Measurements from ENCODE around the gene NRXN2. TPM values are rescaled to one million over a fixed set of nuclear protein-coding genes. Genes with fewer than 3 reads are reported as not detected.

The NRXN2 gene
- total and polyA plus RNA-seq, 2 donors (not counting 3 experiments of a cell fraction or from before 2014, with no cell fraction given), result not detected

DNA sequence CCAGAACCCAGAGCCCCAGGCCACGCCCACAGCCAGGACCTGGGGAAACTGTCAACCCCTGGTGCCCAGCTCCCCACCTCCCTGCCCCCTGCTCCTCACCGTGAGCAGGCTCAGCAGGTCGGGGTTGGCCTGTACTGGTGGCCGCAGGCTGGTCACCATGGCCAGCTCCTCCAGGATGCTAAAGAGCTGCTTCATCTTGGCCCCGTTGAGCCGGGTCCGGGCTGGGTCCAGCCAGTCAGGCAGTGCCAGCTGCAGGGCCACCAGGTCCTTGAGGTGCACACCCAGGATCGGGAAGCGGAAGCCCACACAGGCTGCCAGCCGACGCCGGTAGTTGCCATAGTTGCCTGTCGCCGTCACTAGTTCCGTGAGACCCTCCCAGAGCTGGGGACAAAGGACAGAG, 13.7 kb upstream of the NRXN2 start:
- Histone ChIP-seq H3K4me1 (ENCODE audit: control insufficient read depth, extremely low read depth, insufficient read depth, low read length) (no peaks in the 10 kb centered on the region), H3K4me2 (ENCODE audit: insufficient read depth, low read length) (no peak overlapping the region), H3K36me3 (ENCODE audit: control insufficient read depth in 2 of 2, extremely low read depth in 1 of 2, insufficient read depth in 2 of 2, low read length in 2 of 2) (no peaks in the 10 kb centered on the region), H3K9me1 (replicated peaks; ENCODE audit: control insufficient read depth, extremely low read depth, insufficient read depth, low read length) (no peaks in the 10 kb centered on the region), H3K27me3 (ENCODE audit: control insufficient read depth in 2 of 2, insufficient read depth in 2 of 2, low read length in 2 of 2) (peaks cover under 1 to 7% of the 10 kb centered on the region in 2 experiments), H3K9me3 (replicated peaks; ENCODE audit: control insufficient read depth, insufficient read depth, low read length) (no peaks in the 10 kb centered on the region), H3K4me3 (replicated peaks in 1 of 3; ENCODE audit: insufficient read depth in 1 of 3, low read depth in 1 of 3, low read length in 3 of 3) (no peak overlapping the region), H3K27ac (ENCODE audit: insufficient read depth, low read depth, low read length) (no peak overlapping the region), H3K79me2 (ENCODE audit: control insufficient read depth, insufficient read depth, low read length) (no peaks in the 10 kb centered on the region), H2AFZ (ENCODE audit: low read depth, low read length) (no peak overlapping the region), H4K20me1 (replicated peaks; ENCODE audit: control insufficient read depth, extremely low read depth, insufficient read depth, low read length) (no peaks in the 10 kb centered on the region), H3K9ac (replicated peaks; ENCODE audit: extremely low read depth, insufficient read depth, low read length) (no peak overlapping the region)
- dilution Hi-C loops (cut with MboI; ENCODE audit: extremely low pct_ligation_motif_present, low sequenced_read_pairs) (no loop called here), intact Hi-C loops (cut with micrococcal nuclease) (no loop called here)
- CTCF ChIA-PET, result no interaction called here
- FAIRE-seq (no peak), DNase-seq (ENCODE audit: low read depth, low spot score) (no peak)
- BruUV-seq (replicated peaks), result no TSS peak
- TF ChIP-seq JUN (IDR thresholded peaks at IDR 0.05; ENCODE audit: borderline replicate concordance, insufficient read depth, insufficient read length, low read depth) (no peak), EZH2 (IDR thresholded peaks at IDR 0.05; ENCODE audit: borderline replicate concordance, low read depth, low read length, severe bottlenecking) (no peak), MYC (IDR thresholded peaks at IDR 0.05; ENCODE audit: low read depth, low read length) (no peak)
- POLR2A ChIA-PET, result no interaction called here

DNA sequence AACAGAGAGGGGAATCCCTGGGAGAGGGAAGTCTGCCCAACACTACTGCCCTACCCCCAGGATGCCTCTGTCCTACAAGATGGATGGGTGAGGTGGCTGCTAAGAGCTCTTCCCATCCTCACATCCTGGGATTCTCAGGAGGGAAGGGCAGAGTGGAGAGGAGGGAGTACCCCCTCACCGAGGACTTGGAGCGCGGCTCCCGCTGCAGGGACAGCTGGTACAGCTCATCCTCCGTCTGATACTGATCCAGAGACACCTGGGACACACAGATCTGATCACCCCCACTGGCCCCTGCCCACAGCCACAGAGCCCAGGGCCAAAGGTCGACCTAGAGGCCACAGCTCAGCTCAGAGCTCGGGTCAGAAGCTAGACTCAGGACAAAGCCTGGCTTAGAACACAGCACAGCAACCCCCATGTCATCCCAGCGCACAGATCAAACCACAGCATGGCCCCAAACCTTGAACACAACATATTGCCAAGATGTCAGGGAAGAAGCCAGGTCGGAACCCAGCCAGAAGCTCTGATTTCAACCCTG, 12.8 kb upstream of the NRXN2 start:
- no peak overlapping the region for H3K4me3 ChIP-seq (replicated peaks in 1 of 3; ENCODE audit: insufficient read depth in 1 of 3, low read depth in 1 of 3, low read length in 3 of 3)
- TF ChIP-seq, protein P1, sequence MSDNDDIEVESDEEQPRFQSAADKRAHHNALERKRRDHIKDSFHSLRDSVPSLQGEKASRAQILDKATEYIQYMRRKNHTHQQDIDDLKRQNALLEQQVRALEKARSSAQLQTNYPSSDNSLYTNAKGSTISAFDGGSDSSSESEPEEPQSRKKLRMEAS (IDR thresholded peaks at IDR 0.05; ENCODE audit: insufficient read depth, insufficient read length), result no peak
- TF ChIP-seq, protein P2, sequence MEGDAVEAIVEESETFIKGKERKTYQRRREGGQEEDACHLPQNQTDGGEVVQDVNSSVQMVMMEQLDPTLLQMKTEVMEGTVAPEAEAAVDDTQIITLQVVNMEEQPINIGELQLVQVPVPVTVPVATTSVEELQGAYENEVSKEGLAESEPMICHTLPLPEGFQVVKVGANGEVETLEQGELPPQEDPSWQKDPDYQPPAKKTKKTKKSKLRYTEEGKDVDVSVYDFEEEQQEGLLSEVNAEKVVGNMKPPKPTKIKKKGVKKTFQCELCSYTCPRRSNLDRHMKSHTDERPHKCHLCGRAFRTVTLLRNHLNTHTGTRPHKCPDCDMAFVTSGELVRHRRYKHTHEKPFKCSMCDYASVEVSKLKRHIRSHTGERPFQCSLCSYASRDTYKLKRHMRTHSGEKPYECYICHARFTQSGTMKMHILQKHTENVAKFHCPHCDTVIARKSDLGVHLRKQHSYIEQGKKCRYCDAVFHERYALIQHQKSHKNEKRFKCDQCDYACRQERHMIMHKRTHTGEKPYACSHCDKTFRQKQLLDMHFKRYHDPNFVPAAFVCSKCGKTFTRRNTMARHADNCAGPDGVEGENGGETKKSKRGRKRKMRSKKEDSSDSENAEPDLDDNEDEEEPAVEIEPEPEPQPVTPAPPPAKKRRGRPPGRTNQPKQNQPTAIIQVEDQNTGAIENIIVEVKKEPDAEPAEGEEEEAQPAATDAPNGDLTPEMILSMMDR (IDR thresholded peaks at IDR 0.05; ENCODE audit: extremely low read depth in 1 of 2, insufficient read depth in 1 of 2, low read depth in 1 of 2, low read length in 2 of 2), result no peak
- TF ChIP-seq POLR2A (IDR thresholded peaks at IDR 0.05; ENCODE audit: low read depth, low read length), result no peak
- TF ChIP-seq FOS (IDR thresholded peaks at IDR 0.05; ENCODE audit: borderline replicate concordance, insufficient read depth, low read length), result no peak
- no peak for TF ChIP-seq POLR2AphosphoS5 (IDR thresholded peaks at IDR 0.05; ENCODE audit: insufficient read depth, low read depth, low read length)
- TF ChIP-seq GATA2 (IDR thresholded peaks at IDR 0.05; ENCODE audit: insufficient read depth, insufficient read length, low read depth, low read length), result no peak
- TF ChIP-seq EZH2 (IDR thresholded peaks at IDR 0.05; ENCODE audit: borderline replicate concordance, low read depth, low read length, severe bottlenecking), result no peak
- TF ChIP-seq MYC (IDR thresholded peaks at IDR 0.05; ENCODE audit: low read depth, low read length), result no peak
- TF ChIP-seq JUN (IDR thresholded peaks at IDR 0.05; ENCODE audit: borderline replicate concordance, insufficient read depth, insufficient read length, low read depth), result no peak
- peaks cover 0 to 5% of the 10 kb centered on the region in 2 experiments for H3K27me3 ChIP-seq (ENCODE audit: control insufficient read depth in 2 of 2, insufficient read depth in 2 of 2, low read length in 2 of 2)
- no peak for FAIRE-seq
- BruUV-seq (replicated peaks), result no TSS peak
- dilution Hi-C loops (cut with MboI; ENCODE audit: extremely low pct_ligation_motif_present, low sequenced_read_pairs), result no loop called here
- no peak overlapping the region for H3K9ac ChIP-seq (replicated peaks; ENCODE audit: extremely low read depth, insufficient read depth, low read length)
- H3K4me2 ChIP-seq (ENCODE audit: insufficient read depth, low read length), result no peak overlapping the region
- H3K27ac ChIP-seq (ENCODE audit: insufficient read depth, low read depth, low read length), result no peak overlapping the region
- no peaks in the 10 kb centered on the region for H3K9me1 ChIP-seq (replicated peaks; ENCODE audit: control insufficient read depth, extremely low read depth, insufficient read depth, low read length)
- H3K9me3 ChIP-seq (replicated peaks; ENCODE audit: control insufficient read depth, insufficient read depth, low read length), result no peaks in the 10 kb centered on the region
- no peaks in the 10 kb centered on the region for H3K79me2 ChIP-seq (ENCODE audit: control insufficient read depth, insufficient read depth, low read length)
- H3K36me3 ChIP-seq (ENCODE audit: control insufficient read depth in 2 of 2, extremely low read depth in 1 of 2, insufficient read depth in 2 of 2, low read length in 2 of 2), result no peaks in the 10 kb centered on the region
- no peak for DNase-seq (ENCODE audit: low read depth, low spot score)
- intact Hi-C loops (cut with micrococcal nuclease), result no loop called here
- no peak overlapping the region for H2AFZ ChIP-seq (ENCODE audit: low read depth, low read length)
- ChIA-PET CTCF (interaction anchor here (1.7 kb wide), 1 partner anchor 47 kb away, joined by 6 read pairs; no protein-coding TSS in a partner anchor), POLR2A (no interaction called here)
- no peaks in the 10 kb centered on the region for H4K20me1 ChIP-seq (replicated peaks; ENCODE audit: control insufficient read depth, extremely low read depth, insufficient read depth, low read length)
- no peaks in the 10 kb centered on the region for H3K4me1 ChIP-seq (ENCODE audit: control insufficient read depth, extremely low read depth, insufficient read depth, low read length)

Data from endothelial cell of umbilical vein (primary cell).